ENCODE data around the gene POU6F2.

The POU6F2 gene

GRCh38 chr7:39252916-39253315 lies 275.2 kb downstream of the POU6F2 start:
- DNase-seq (ENCODE audit: low read depth): no peak

DNA sequence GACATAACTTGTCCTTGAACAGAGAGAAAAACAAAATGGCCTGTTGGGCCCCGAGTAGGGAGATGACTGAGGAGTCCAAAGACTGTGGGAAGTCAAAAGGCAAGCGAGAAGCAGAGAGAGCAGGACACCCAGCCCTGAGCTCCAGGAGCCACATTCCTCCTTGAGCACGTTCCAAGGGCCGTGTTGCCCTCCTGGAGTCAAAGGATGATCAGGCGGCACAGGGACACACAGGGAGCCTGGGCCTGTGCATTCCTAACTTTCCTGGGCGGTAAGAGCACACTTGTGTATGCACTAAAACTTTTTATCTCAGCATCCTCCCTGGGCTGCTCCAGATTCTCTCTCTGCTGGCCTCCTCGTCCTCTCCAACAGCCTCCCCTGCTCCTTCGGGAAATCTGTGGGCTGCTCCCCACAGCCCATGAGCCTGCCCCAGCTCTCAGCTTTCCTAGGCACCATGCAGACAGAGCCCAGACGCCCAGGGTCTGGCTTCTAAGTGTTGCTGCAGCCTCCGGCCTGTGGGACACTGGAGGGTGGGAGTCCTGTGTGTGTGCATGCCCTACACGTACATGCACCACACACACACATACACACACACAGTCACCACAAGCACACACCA lies 281.8 kb downstream of the POU6F2 start:
- DNase-seq (ENCODE audit: low read depth): no peak

GRCh38 chr7:39260279-39260844 lies 282.7 kb downstream of the POU6F2 start:
- no peak for DNase-seq (ENCODE audit: low read depth)

GRCh38 chr7:39261771-39262170 lies 284.1 kb downstream of the POU6F2 start:
- DNase-seq (ENCODE audit: low read depth): no peak

DNA sequence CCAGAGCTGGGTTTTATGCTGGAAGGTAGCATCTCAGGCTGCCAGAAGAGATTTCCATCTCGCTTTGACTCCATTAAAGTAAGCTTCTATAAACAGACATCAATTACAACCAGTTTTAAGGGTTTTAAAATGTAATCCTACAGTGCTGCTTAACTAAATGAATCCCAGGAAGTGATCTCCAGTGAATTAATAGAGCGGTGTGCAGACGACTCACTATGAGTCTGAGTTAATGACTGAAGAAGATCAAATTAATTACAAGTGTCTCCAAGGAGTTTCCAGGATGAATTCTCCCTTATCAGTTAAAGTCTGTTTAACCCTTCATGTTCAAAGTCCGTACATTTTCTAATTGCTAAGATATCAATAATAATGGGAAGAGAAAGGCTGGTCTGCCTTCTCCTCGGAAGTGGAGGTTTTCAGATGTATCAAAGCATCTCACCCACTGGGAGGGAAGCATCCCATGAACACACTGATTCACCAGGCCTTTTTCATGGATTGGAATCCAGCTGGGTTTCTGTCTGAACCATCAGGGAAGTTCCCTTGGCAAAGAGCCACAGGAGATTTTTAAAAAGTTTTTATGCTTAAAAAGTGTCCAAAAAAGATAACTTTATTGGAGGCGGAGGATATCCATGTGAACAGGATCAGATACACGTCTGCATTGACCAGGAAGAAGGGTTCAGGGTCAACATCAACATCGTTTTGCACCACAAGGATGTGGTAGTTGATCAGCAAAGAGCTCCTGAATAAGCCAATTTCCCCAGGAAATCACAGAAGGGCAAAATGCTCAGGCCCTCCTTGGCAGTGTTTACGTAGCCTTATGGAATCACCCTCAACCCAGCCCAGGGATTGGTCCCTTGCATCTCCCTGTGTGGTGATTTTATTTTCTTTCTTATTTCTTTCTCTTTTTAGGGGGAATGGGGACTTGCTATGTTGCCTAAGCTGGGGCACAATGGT lies 288.2 kb downstream of the POU6F2 start:
- DNase-seq (ENCODE audit: low read depth): no peak

DNA sequence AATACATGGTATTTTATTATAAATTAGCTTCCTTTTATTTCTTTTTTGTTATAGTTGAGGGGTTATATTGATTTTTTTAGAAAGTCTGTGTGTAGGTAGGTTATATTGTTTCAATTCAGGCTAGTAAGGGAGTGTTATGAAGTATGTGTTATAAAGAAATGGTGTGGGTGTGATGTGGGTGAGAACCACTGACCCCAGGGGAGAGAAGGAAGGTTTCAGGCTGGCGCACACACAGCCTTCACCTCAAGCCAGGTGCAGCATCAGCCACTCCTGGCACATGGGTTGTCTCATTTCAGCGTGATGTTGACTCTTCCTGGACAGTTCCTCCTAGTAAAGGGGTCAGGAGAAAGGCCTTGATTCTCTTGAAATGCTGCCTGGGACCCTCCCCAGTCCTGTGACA lies 291.3 kb downstream of the POU6F2 start:
- DNase-seq (ENCODE audit: low read depth): no peak

DNA sequence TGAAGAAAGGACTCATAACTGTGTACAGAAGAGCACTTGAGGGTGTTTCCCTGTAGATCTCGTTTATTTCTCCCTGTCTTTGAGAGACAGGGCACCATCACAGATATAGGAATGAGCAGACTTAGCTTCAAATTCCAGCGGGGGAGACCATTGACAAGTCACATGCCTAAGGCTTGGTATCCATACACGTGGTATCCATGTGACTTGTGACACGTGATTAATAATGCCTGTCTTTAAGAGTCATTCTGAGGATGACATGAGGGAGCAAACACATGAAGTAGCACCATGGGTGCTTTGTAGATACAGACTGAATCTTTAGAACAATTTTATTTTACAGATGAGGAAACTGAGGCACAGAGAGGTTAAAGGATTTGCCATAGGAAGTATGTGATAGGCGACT lies 292.3 kb downstream of the POU6F2 start:
- DNase-seq (ENCODE audit: low read depth): no peak

GRCh38 chr7:39271402-39271801 lies 293.7 kb downstream of the POU6F2 start:
- no peak for DNase-seq (ENCODE audit: low read depth)

DNA sequence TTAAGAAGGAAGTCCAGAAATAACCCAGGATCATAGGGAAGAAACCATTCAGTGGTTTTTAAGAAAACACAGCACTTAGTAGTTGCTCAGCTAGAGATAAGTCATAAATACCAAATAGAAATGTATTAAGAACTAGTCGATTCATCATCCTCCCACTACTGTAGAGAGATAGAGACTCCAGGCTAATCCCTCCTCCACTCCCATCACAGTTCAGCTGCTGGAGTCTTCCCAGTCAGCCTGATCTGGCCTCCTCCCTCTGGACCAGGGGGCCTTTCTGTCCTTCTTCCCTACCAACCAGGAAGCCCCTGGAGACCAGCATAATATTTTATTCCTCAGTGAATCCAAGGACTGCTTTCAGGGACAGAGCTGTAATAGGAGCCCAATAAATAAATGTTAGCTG lies 294.4 kb downstream of the POU6F2 start:
- DNase-seq (ENCODE audit: low read depth): no peak

DNA sequence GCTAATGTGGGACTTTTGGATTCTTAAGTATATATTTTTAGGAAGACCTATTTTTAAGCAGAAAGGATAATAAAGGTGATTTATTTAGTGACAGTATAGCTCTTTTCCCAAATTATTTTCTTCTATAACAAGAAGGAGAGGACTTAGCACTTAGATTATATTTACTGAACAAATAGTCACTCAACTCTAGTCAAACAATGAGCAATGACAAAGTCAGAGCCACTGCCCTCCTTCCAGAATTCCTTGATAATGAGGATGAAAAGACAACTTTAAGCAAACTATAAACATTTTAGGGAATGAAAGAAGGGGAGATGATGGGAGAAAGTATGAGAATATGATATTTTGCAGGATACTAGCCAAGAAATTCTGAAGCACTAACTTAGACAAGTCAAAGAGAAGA lies 295.0 kb downstream of the POU6F2 start:
- DNase-seq (ENCODE audit: low read depth): no peak

GRCh38 chr7:39280337-39280736 lies 302.6 kb downstream of the POU6F2 start:
- no peak for DNase-seq (ENCODE audit: low read depth)

GRCh38 chr7:39285256-39285655 lies 307.5 kb downstream of the POU6F2 start:
- DNase-seq (ENCODE audit: low read depth): no peak

DNA sequence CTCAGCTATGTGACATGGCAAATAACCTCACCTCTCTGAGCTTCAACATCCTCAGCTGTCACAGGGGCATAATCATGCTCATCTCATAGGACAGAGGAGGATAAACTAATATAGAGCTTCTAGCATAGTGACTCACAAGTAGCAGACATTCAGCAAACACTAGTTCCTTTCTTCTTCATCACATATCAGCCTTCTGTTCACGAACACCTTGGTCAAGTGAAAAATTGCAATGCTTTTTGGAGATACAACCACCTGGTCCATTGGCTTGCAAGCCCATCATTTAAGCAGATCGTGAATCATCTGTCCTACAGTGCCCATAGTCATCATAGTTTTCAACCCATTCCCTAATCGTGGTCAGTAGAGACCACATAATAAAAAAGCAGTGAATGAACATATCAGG lies 310.6 kb downstream of the POU6F2 start:
- DNase-seq (ENCODE audit: low read depth): no peak

- no peak for DNase-seq (ENCODE audit: low read depth)
These were observed 314.1 kb downstream of the POU6F2 start for GRCh38 chr7:39291628-39292410.

DNA sequence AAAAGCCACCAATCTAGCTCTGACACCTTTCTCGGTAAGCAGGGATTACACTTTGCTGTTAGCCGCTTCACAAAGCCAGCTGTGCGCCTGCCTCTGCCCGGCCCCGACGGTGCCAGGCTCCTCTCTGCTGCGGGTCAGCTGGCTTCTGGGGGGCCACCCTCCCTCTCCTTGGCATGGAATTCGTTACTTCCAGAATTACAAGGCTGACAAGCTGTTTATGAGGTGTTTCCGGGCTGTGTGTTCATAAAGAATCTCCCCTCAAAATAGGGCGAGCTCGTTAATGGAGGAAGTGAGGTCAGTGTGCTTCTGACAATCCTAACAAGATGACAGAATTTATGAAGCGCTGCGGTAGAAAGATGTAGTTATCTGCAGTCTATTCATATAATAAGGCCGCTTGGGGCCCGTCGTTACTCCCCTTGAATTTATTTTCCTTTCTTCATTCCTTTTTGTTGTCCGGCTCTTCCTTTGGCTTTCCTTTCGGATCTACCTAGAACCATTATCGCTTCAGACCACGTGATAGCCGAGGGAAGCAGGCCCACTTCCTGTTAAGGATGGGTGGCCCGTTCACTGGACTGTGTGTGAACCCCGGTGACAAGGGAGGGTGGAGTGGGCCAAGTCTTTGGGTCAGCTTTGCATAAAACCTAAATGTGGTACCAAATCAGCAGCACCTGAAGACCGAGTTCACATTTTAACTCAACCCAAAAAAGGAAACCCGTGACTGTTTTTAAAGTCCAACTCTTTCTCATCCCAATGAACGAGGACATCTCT lies 315.5 kb downstream of the POU6F2 start:
- no peak for DNase-seq (ENCODE audit: low read depth)

- no peak for DNase-seq (ENCODE audit: low read depth)
These were observed 316.3 kb downstream of the POU6F2 start for GRCh38 chr7:39294022-39294421.

- no peak for DNase-seq (ENCODE audit: low read depth)
These were observed 318.1 kb downstream of the POU6F2 start for GRCh38 chr7:39295796-39296195.

GRCh38 chr7:39299695-39300094 lies 322.0 kb downstream of the POU6F2 start:
- no peak for DNase-seq (ENCODE audit: low read depth)

DNA sequence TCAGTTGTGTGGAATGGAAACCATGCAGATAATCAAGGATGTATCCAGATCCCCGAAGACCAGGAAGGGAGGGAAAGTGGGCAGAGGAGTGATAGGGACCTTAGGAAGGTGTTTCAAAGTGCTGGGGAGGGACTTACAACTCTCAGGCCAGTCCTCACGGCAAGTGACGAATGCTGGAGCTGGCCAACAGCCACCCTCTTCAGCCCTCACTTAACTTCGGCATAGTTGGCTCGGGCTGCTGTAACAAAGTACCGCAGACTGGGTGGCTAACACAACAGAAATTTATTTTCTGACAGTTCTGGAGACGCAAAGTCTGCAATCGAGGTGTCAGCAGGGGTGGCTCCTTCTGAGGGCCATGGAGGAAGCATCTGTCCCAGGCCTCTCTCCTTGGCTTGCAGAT lies 322.6 kb downstream of the POU6F2 start:
- DNase-seq (ENCODE audit: low read depth): no peak

DNA sequence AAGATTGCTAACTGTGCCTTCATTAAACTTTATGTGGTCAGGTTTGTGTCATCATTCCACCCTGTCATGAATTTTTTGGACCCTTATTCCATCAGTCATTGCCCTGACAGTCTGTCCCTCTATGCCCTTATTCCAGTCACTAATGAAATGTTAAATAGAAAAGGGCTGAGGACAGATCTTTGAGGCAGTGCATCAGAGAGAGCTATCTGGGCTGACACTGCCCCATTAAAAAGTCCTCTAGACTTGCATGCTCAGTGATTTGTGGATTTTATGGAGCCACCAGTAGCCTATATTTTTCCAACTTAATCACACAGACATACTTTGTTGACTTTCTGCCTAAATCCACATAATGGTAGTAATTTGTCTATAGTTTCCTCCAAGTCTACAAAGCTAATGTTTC lies 323.8 kb downstream of the POU6F2 start:
- DNase-seq (ENCODE audit: low read depth): no peak

DNA sequence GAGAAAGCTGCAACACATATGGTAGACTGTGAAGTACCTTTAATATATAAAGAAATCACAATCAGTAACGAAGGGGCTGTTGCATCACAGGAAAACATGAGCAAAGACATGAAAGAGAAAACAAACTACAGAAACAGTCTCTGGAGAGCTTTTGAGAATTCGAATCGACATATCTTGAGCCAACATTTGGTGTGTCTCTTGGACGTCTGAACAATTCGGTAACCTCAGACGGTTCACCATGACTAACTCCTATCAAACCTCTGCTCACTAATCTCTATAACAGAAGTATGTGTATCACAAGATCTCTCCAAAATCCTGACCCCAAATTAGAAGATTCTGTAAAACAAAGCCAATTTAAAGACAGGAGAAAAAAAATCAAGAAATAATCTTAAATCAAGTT lies 326.5 kb downstream of the POU6F2 start:
- no peak for DNase-seq (ENCODE audit: low read depth)

Data from GM04504 (cell line).